K562 (cell line): ENCODE data around the gene DNM1. TPM values are rescaled to one million over a fixed set of nuclear protein-coding genes. Genes with fewer than 3 reads are reported as not detected.
A peak's percentile ranks its signal among the peaks of the same experiment; 100 is the strongest.

ENCODE experiments used
- CREB1 ChIP-seq, 2 experiments: sonication (generic) in 1 of 2; formaldehyde crosslinking in 1 of 2; IDR thresholded peaks; 2 replicates each; pipeline versions ENCODE4 v1.6.1 to v1.8.0; 2012 to 2022; ENCODE audit warnings: inconsistent platforms in 1 of 2, mild to moderate bottlenecking in 1 of 2, missing genetic modification reagents in 1 of 2, moderate library complexity in 1 of 2
- DACH1 ChIP-seq: fragments of 450-650 bp; IDR thresholded peaks from 2 replicates; pipeline ENCODE4 v1.6.1; 2018; ENCODE audit not compliant: partially characterized antibody
- ELF1 ChIP-seq: fragments of 200-800 bp; sonication (Bioruptor generic); IDR thresholded peaks from 2 replicates; pipeline ENCODE4 v1.6.1; 2016; ENCODE audit warnings: missing genetic modification characterization, missing compliant biosample characterization
- MAFF ChIP-seq: IDR thresholded peaks from 2 replicates; pipeline ENCODE4 v1.6.1; 2012; ENCODE audit warnings: low read length, improper control_type of control experiment
- NEUROD1 ChIP-seq: fragments of 150-350 bp; IDR thresholded peaks from 2 replicates; pipeline ENCODE4 v1.6.1; 2014; ENCODE audit warnings: borderline replicate concordance, low read length, low read depth; ENCODE audit not compliant: partially characterized antibody
- NFXL1 ChIP-seq: fragments of 450-650 bp; formaldehyde crosslinking; IDR thresholded peaks from 2 replicates; pipeline ENCODE4 v1.4.0; 2021; ENCODE audit warnings: mild to moderate bottlenecking
- POLR2A ChIP-seq: fragments of 450-650 bp; conservative IDR thresholded peaks from 2 replicates; pipeline ENCODE4 v1.6.1; 2016
- PRMT5 ChIP-seq: sonication (generic); formaldehyde crosslinking; IDR thresholded peaks from 2 replicates; pipeline ENCODE4 v1.5.0; 2020; ENCODE audit warnings: missing genetic modification reagents
- RCOR1 ChIP-seq, 2 experiments: IDR thresholded peaks; 2 replicates each; pipeline ENCODE4 v1.6.1; 2012; ENCODE audit warnings: low read depth in 2 of 2, low read length in 2 of 2, borderline replicate concordance in 1 of 2, improper control_type of control experiment in 1 of 2
- SOX6 ChIP-seq: fragments of 450-650 bp; IDR thresholded peaks from 2 replicates; pipeline ENCODE4 v1.6.1; 2014; ENCODE audit warnings: mild to moderate bottlenecking
- TCFL5 ChIP-seq: fragments of 250-450 bp; sonication (Bioruptor Pico); conservative IDR thresholded peaks from 2 replicates; pipeline ENCODE4 v1.6.1; 2021; ENCODE audit warnings: mild to moderate bottlenecking, moderate library complexity, matching md5 sums
- TSC22D4 ChIP-seq: fragments of 450-650 bp; IDR thresholded peaks from 2 replicates; pipeline ENCODE4 v1.6.1; 2016; ENCODE audit warnings: missing genetic modification characterization, missing biosample characterization, control low read depth
- XRCC5 ChIP-seq: fragments of 200-400 bp; formaldehyde crosslinking; IDR thresholded peaks from 2 replicates; pipeline ENCODE4 v1.6.1; 2017; ENCODE audit warnings: low read depth, mild to moderate bottlenecking, low read length
- ZKSCAN1 ChIP-seq: fragments of 150-350 bp; IDR thresholded peaks from 2 replicates; pipeline ENCODE4 v1.6.1; 2016; ENCODE audit warnings: low read depth, low read length
- ZNF133 ChIP-seq: fragments of 250-450 bp; sonication (Bioruptor Pico); IDR thresholded peaks from 2 replicates; pipeline ENCODE4 v1.4.0; 2020; ENCODE audit warnings: mild to moderate bottlenecking
- ZNF134 ChIP-seq: fragments of 250-450 bp; sonication (Bioruptor Pico); conservative IDR thresholded peaks from 2 replicates; pipeline ENCODE4 v1.4.0; 2020
- polyA plus RNA-seq, 8 experiments: library from polyadenylated mRNA; depleted of rRNA in 4 of 8; stranded (reverse) in 5 of 8; unstranded in 3 of 8; fragments of >200 nt; fragmentation: Nextera tagmentation in 2 of 8; fragmentation: Illumina TruSeq in 1 of 8; extraction: Ambion mirVana in 2 of 8; extraction: Trizol in 1 of 8; gene quantifications; 2 replicates each; pipeline versions ENCODE4 v1.2.1 to v1.2.3, GENCODE V29; 2011 to 2014; ENCODE audit warnings: inconsistent platforms in 1 of 8, missing spikeins in 1 of 8
- total RNA-seq, 7 experiments: library from RNA; depleted of rRNA in 6 of 7; stranded (reverse); fragments of >200 nt in 6 of 7; fragmentation: Illumina TruSeq in 2 of 7; extraction: Trizol in 2 of 7; gene quantifications; 2 replicates each; pipeline versions ENCODE4 v1.2.1 to v1.2.3, GENCODE V29; 2011 to 2021; ENCODE audit warnings: low replicate concordance in 1 of 7
- TF ChIP-seq, protein P1 (sequence below): fragments of 450-650 bp; IDR thresholded peaks from 2 replicates; pipeline ENCODE4 v1.6.1; 2017; ENCODE audit warnings: mild to moderate bottlenecking, moderate library complexity
- TF ChIP-seq, protein P2 (sequence below), 2 experiments: fragments of 150-350 bp in 1 of 2; IDR thresholded peaks; 2 replicates each; pipeline ENCODE4 v1.6.1; 2012 to 2016; ENCODE audit warnings: low read depth in 2 of 2, low read length in 2 of 2, mild to moderate bottlenecking in 1 of 2, moderate library complexity in 1 of 2
- TF ChIP-seq, protein P3 (sequence below): fragments of 200-400 bp; formaldehyde crosslinking; IDR thresholded peaks from 2 replicates; pipeline ENCODE4 v1.6.1; 2017; ENCODE audit warnings: mild to moderate bottlenecking, low read depth, low read length, moderate library complexity
- TF ChIP-seq, protein P4 (sequence below): sonication (generic); formaldehyde crosslinking; IDR thresholded peaks from 2 replicates; pipeline ENCODE4 v1.8.0; 2023; ENCODE audit warnings: mild to moderate bottlenecking, missing genetic modification reagents

DNM1 gene
- total and polyA plus RNA-seq, 9 of the 15 experiments (the other 6 are each of a cell fraction or from before 2014, with no cell fraction given): 0.39 to 23.1 (median 9.1) TPM

DNA sequence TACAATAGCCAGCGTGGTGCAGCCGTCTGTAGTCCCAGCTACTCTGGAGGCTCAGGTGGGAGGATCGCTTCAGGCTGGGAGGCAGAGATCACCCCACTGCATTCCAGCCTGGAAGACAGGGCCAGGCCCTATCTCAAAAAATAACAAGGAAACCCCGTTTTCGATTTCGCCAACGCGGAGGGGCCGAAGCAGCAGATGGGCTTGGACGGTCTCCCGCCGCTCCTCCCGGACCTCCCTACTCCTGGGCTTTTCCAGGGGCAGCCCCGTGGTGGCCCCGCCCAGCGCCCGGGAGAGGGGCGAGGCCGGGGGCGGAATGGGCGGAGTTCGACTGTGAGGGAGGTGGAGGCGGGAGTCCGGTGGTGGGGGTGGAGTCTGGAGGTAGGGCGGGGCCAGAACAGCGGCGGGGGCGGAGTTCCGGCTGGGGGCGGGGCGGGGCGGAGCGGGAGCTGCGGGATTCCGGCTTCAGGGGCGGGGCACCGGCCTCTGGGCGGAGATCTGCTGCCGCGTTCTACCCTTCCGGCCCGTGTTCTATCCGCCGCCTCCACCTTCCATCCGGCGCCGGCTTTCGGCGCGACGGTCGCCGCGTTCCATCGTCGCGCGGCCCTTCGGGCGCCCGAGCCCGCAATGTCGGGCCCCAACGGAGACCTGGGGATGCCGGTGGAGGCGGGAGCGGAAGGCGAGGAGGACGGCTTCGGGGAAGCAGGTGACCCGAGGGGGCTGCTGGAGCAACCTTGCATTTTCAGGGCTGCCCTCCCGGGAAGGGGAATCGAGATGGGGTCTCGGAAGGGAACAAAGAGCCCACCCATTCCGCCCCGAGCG, 43.2 kb upstream of the DNM1 start, which contains the start of gene BBLN (continued):
- TF ChIP-seq, protein P1, sequence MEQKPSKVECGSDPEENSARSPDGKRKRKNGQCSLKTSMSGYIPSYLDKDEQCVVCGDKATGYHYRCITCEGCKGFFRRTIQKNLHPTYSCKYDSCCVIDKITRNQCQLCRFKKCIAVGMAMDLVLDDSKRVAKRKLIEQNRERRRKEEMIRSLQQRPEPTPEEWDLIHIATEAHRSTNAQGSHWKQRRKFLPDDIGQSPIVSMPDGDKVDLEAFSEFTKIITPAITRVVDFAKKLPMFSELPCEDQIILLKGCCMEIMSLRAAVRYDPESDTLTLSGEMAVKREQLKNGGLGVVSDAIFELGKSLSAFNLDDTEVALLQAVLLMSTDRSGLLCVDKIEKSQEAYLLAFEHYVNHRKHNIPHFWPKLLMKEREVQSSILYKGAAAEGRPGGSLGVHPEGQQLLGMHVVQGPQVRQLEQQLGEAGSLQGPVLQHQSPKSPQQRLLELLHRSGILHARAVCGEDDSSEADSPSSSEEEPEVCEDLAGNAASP: no peak
- TF ChIP-seq MAFF: no peak
- TF ChIP-seq, protein P2, sequence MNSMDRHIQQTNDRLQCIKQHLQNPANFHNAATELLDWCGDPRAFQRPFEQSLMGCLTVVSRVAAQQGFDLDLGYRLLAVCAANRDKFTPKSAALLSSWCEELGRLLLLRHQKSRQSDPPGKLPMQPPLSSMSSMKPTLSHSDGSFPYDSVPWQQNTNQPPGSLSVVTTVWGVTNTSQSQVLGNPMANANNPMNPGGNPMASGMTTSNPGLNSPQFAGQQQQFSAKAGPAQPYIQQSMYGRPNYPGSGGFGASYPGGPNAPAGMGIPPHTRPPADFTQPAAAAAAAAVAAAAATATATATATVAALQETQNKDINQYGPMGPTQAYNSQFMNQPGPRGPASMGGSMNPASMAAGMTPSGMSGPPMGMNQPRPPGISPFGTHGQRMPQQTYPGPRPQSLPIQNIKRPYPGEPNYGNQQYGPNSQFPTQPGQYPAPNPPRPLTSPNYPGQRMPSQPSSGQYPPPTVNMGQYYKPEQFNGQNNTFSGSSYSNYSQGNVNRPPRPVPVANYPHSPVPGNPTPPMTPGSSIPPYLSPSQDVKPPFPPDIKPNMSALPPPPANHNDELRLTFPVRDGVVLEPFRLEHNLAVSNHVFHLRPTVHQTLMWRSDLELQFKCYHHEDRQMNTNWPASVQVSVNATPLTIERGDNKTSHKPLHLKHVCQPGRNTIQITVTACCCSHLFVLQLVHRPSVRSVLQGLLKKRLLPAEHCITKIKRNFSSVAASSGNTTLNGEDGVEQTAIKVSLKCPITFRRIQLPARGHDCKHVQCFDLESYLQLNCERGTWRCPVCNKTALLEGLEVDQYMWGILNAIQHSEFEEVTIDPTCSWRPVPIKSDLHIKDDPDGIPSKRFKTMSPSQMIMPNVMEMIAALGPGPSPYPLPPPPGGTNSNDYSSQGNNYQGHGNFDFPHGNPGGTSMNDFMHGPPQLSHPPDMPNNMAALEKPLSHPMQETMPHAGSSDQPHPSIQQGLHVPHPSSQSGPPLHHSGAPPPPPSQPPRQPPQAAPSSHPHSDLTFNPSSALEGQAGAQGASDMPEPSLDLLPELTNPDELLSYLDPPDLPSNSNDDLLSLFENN (IDR thresholded peaks at IDR 0.05; ENCODE audit: low read depth in 2 of 2, low read length in 2 of 2): no peak; a peak in 1 of 4 replicates
- TF ChIP-seq, protein P3, sequence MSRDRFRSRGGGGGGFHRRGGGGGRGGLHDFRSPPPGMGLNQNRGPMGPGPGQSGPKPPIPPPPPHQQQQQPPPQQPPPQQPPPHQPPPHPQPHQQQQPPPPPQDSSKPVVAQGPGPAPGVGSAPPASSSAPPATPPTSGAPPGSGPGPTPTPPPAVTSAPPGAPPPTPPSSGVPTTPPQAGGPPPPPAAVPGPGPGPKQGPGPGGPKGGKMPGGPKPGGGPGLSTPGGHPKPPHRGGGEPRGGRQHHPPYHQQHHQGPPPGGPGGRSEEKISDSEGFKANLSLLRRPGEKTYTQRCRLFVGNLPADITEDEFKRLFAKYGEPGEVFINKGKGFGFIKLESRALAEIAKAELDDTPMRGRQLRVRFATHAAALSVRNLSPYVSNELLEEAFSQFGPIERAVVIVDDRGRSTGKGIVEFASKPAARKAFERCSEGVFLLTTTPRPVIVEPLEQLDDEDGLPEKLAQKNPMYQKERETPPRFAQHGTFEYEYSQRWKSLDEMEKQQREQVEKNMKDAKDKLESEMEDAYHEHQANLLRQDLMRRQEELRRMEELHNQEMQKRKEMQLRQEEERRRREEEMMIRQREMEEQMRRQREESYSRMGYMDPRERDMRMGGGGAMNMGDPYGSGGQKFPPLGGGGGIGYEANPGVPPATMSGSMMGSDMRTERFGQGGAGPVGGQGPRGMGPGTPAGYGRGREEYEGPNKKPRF: no peak
- TF ChIP-seq RCOR1 (IDR thresholded peaks at IDR 0.05; ENCODE audit: borderline replicate concordance in 1 of 2, low read depth in 2 of 2, low read length in 2 of 2): peak in 1 of 2 experiments; percentile 59; a peak in 2 of 4 replicates
- no peak for TF ChIP-seq ZNF134 (CRISPR knock-in tag)
- TF ChIP-seq DACH1: no peak
- no peak for TF ChIP-seq PRMT5
- no peak for TF ChIP-seq ZNF133
- TF ChIP-seq, protein P4, sequence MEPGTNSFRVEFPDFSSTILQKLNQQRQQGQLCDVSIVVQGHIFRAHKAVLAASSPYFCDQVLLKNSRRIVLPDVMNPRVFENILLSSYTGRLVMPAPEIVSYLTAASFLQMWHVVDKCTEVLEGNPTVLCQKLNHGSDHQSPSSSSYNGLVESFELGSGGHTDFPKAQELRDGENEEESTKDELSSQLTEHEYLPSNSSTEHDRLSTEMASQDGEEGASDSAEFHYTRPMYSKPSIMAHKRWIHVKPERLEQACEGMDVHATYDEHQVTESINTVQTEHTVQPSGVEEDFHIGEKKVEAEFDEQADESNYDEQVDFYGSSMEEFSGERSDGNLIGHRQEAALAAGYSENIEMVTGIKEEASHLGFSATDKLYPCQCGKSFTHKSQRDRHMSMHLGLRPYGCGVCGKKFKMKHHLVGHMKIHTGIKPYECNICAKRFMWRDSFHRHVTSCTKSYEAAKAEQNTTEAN (CRISPR knock-in tag): no peak
- TF ChIP-seq TSC22D4 (tag): no peak
- peak; percentile 98 for TF ChIP-seq CREB1 (IDR thresholded peaks at IDR 0.05)
- TF ChIP-seq CREB1 (CRISPR knock-in tag; IDR thresholded peaks at IDR 0.05): no peak
- no peak for TF ChIP-seq SOX6
- TF ChIP-seq XRCC5: no peak
- peak; percentile 41 for TF ChIP-seq NEUROD1
- TF ChIP-seq POLR2A: peak; percentile 97
- peak; percentile 70 for TF ChIP-seq TCFL5 (CRISPR knock-in tag)
- TF ChIP-seq NFXL1 (CRISPR knock-in tag): 0 out of 2 replicates have a peak, but pooled peaks have one; percentile 45
- peak; percentile 70; the same call in 1 of the 2 replicates for TF ChIP-seq ZKSCAN1
- TF ChIP-seq ELF1 (tag): no peak
